Activated T-cell treated with anti-CD3 and anti-CD28 coated beads, Interleukin-2, amount 50 U/mL, for 1 hour (primary cell): ENCODE results near the gene JADE2.
"Not testable (repeated sequence)": the region's sequence is repeated elsewhere in the genome, so short reads cannot be mapped to it uniquely, and the experiment has no call there.

Experiments used
- DNase-seq: peaks from one replicate; pipeline ENCODE4 v3.0.0-alpha.2; 2020

The JADE2 gene

GRCh38 chr5:134594797-134595457, 69.5 kb downstream of the JADE2 start:
- DNase-seq, result no peak

- DNase-seq, result no peak
Observed at GRCh38 chr5:134595458-134595838, 70.0 kb downstream of the JADE2 start.

GRCh38 chr5:134599820-134600219, 74.3 kb downstream of the JADE2 start:
- DNase-seq, result not testable (repeated sequence)

- no peak for DNase-seq
Observed at GRCh38 chr5:134600600-134600999, 75.1 kb downstream of the JADE2 start.

- DNase-seq, result no peak
Observed at GRCh38 chr5:134603059-134603458, 77.6 kb downstream of the JADE2 start.

- no peak for DNase-seq
Observed at GRCh38 chr5:134604908-134605307, 79.4 kb downstream of the JADE2 start.

GRCh38 chr5:134606726-134607125, 81.3 kb downstream of the JADE2 start:
- no peak for DNase-seq

GRCh38 chr5:134608555-134608954, 83.1 kb downstream of the JADE2 start:
- no peak for DNase-seq

GRCh38 chr5:134609232-134609851, 83.9 kb downstream of the JADE2 start:
- DNase-seq, result no peak

- DNase-seq, result no peak
Observed at GRCh38 chr5:134610725-134611124, 85.3 kb downstream of the JADE2 start.

- DNase-seq, result no peak
Observed at GRCh38 chr5:134611515-134611914, 86.0 kb downstream of the JADE2 start.

- DNase-seq, result no peak
Observed at GRCh38 chr5:134614450-134615085, 89.1 kb downstream of the JADE2 start.

GRCh38 chr5:134620634-134621033, 95.2 kb downstream of the JADE2 start:
- no peak for DNase-seq

- DNase-seq, result no peak
Observed at GRCh38 chr5:134625559-134625958, 100.1 kb downstream of the JADE2 start.

GRCh38 chr5:134626369-134627014, 101.0 kb downstream of the JADE2 start:
- no peak for DNase-seq
